Suprapubic skin (tissue), 3 donors: ENCODE measurements around the gene FOXC1.

Experiments used
- CTCF ChIP-seq, 2 donors: fragments of 200-600 bp in 1 of 2; fragments of 450-650 bp in 1 of 2; sonication (generic) in 1 of 2; IDR thresholded peaks; one replicate each; pipeline ENCODE4 v1.5.1; 2016 to 2019; ENCODE audit warnings: antibody characterized with exemption in 2 of 2, mild to moderate bottlenecking in 1 of 2, moderate library complexity in 1 of 2
- POLR2A ChIP-seq, 2 donors: fragments of 450-650 bp; IDR thresholded peaks; one replicate each; pipeline ENCODE4 v1.6.1; 2017; ENCODE audit warnings: antibody characterized with exemption in 2 of 2, mild to moderate bottlenecking in 2 of 2, moderate library complexity in 2 of 2

- TF ChIP-seq POLR2A (IDR thresholded peaks at IDR 0.05) (no peak), CTCF (IDR thresholded peaks at IDR 0.05) (no peak)
These were observed 11.3 kb upstream of the FOXC1 start for GRCh38 chr6:1598433-1598832.
